IPS-20b (cell line): ENCODE data around the gene MROH9.

ENCODE experiments used
- H3K27ac ChIP-seq: one replicate; pipeline ENCODE4 v1.5.1; 2013; ENCODE audit warnings: low read length
- H3K27me3 ChIP-seq: 2 replicates; pipeline ENCODE4 v1.6.1; 2013; ENCODE audit warnings: mild to moderate bottlenecking, low read length, inconsistent platforms; ENCODE audit not compliant: insufficient read depth
- H3K36me3 ChIP-seq: 2 replicates; pipeline ENCODE4 v1.6.1; 2013; ENCODE audit warnings: low read depth, mild to moderate bottlenecking, inconsistent platforms, low read length, moderate library complexity; ENCODE audit not compliant: insufficient read depth
- H3K4me1 ChIP-seq: 2 replicates; pipeline ENCODE4 v1.6.1; 2013; ENCODE audit warnings: mild to moderate bottlenecking, control low read depth, inconsistent platforms, low read length, moderate library complexity; ENCODE audit not compliant: insufficient read depth
- H3K4me3 ChIP-seq: 2 replicates; pipeline ENCODE4 v1.5.1; 2013; ENCODE audit warnings: mild to moderate bottlenecking, low read length, inconsistent platforms
- H3K9ac ChIP-seq: 2 replicates; pipeline ENCODE4 v1.6.1; 2013; ENCODE audit warnings: low read depth, mild to moderate bottlenecking, inconsistent platforms, low read length, moderate library complexity
- H3K9me3 ChIP-seq: 2 replicates; pipeline ENCODE4 v1.6.1; 2013; ENCODE audit warnings: mild to moderate bottlenecking, low read depth, low read length, inconsistent platforms; ENCODE audit not compliant: insufficient read depth

MROH9 gene

DNA sequence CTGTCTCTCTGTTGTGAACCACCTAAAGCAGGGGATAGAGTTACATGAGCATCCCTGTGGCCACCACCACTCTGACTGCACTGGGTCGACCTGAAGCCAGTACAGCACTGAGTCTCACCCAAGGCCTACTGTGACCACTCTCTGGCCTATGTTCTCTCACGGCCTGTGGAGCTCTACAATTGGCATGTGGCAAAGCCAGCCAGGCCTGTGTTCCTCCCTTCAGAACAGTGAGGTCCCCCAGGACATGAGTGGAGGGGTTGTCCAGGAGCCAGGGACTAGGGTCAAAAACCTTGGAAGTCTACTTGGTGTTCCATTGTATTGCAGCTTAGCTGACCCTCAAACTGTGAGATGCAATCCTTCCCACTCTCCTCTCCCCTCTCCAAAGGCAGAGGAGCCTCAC is 112.7 kb downstream of the MROH9 start:
- Histone ChIP-seq H3K27ac (no peak overlapping the region), H3K36me3 (no peaks in the 10 kb centered on the region), H3K9ac (no peak overlapping the region)

GRCh38 chr1:171052977-171053376 is 117.6 kb downstream of the MROH9 start:
- Histone ChIP-seq H3K4me3 (no peak overlapping the region), H3K9ac (no peak overlapping the region), H3K4me1 (no peaks in the 10 kb centered on the region), H3K27ac (no peak overlapping the region), H3K9me3 (no peaks in the 10 kb centered on the region), H3K27me3 (no peaks in the 10 kb centered on the region), H3K36me3 (no peaks in the 10 kb centered on the region)

More for the DNA sequence above, 112.7 kb downstream of the MROH9 start:
- H3K4me1 ChIP-seq: no peaks in the 10 kb centered on the region
- H3K9me3 ChIP-seq: no peaks in the 10 kb centered on the region
- H3K4me3 ChIP-seq: no peak overlapping the region
- no peaks in the 10 kb centered on the region for H3K27me3 ChIP-seq

- H3K4me1 ChIP-seq: no peaks in the 10 kb centered on the region
- no peaks in the 10 kb centered on the region for H3K36me3 ChIP-seq
- no peaks in the 10 kb centered on the region for H3K9me3 ChIP-seq
- no peaks in the 10 kb centered on the region for H3K27me3 ChIP-seq
- H3K4me3 ChIP-seq: no peak overlapping the region
- no peak overlapping the region for H3K27ac ChIP-seq
- H3K9ac ChIP-seq: no peak overlapping the region
Observed at GRCh38 chr1:171055966-171056643, 120.8 kb downstream of the MROH9 start.

- H3K27ac ChIP-seq: no peak overlapping the region
- H3K9me3 ChIP-seq: no peaks in the 10 kb centered on the region
- H3K4me3 ChIP-seq: no peak overlapping the region
- no peak overlapping the region for H3K9ac ChIP-seq
- no peaks in the 10 kb centered on the region for H3K27me3 ChIP-seq
- no peaks in the 10 kb centered on the region for H3K36me3 ChIP-seq
- H3K4me1 ChIP-seq: no peaks in the 10 kb centered on the region
Observed at GRCh38 chr1:171061425-171062143, 126.2 kb downstream of the MROH9 start.

GRCh38 chr1:171062902-171063301 is 127.6 kb downstream of the MROH9 start:
- H3K9ac ChIP-seq: no peak overlapping the region
- H3K4me3 ChIP-seq: no peak overlapping the region
- no peak overlapping the region for H3K27ac ChIP-seq
- H3K4me1 ChIP-seq: no peaks in the 10 kb centered on the region
- H3K27me3 ChIP-seq: no peaks in the 10 kb centered on the region
- no peaks in the 10 kb centered on the region for H3K36me3 ChIP-seq
- no peaks in the 10 kb centered on the region for H3K9me3 ChIP-seq

DNA sequence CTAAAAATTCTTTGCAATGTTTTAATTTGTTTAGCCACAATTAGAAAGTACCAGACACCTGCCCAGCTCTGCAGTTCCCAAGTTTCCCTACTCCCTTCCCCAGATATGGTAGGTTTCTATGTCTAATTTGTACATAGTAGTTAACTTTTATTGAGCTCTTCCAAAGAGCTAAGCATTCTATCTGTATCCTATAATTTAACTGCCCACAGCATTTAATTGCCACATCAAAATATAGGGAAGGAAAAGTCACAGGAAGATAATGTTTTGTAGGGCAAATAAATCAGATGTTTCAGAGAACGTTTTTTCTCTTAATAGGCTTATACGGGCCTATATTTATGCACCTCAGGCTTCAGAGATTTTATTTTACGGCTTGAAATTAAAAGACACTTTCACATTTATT is 139.7 kb downstream of the MROH9 start:
- no peaks in the 10 kb centered on the region for H3K27me3 ChIP-seq
- no peak overlapping the region for H3K4me3 ChIP-seq
- H3K9me3 ChIP-seq: no peaks in the 10 kb centered on the region
- no peaks in the 10 kb centered on the region for H3K36me3 ChIP-seq
- H3K9ac ChIP-seq: no peak overlapping the region
- H3K4me1 ChIP-seq: no peaks in the 10 kb centered on the region
- no peak overlapping the region for H3K27ac ChIP-seq

DNA sequence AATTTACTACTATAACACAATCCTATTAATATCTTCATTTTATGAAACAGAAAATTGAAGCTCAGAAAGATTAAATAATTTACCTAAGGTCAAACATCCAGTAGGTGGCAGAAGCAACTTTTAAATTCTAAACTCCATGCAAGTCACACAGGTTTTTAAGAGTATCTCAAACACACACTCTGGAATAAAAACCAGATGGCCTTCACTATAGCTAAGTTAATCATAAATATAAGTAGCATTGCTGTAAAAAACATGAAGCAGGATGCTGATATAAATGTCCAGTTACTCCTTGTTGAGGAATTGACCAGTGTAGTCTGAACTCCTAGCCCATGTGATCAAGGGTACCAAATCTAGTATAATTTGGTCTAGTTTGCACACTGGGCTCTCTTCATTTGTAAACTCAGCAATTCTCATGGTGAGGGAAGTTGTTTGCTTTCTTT is 146.0 kb downstream of the MROH9 start:
- no peak overlapping the region for H3K27ac ChIP-seq
- H3K9ac ChIP-seq: no peak overlapping the region
- H3K4me3 ChIP-seq: no peak overlapping the region
- H3K27me3 ChIP-seq: no peaks in the 10 kb centered on the region
- no peaks in the 10 kb centered on the region for H3K36me3 ChIP-seq
- no peaks in the 10 kb centered on the region for H3K9me3 ChIP-seq
- H3K4me1 ChIP-seq: no peaks in the 10 kb centered on the region

DNA sequence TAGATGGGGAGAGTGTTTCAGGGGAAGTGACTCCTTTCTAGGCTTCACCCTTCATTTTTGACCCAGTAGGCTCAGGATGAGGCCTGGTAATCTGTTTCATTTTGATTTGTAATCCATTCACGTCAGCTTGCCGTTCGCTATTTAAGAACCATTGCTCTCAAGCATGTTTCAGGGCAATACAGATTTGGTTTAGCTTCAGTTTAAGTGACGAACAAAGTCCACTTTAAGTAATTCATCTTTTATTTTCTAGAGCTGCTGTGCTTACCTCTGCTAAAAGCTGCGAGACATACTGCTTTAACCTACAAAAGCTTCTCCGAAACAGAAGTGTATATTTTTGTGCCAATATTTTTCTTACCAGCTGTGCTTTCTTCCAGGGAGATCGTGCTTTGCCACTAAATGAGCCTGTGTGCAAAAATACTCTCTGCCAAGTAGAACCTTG is 146.4 kb downstream of the MROH9 start:
- Histone ChIP-seq H3K4me1 (no peaks in the 10 kb centered on the region), H3K4me3 (no peak overlapping the region), H3K9ac (no peak overlapping the region), H3K9me3 (no peaks in the 10 kb centered on the region), H3K27me3 (no peaks in the 10 kb centered on the region), H3K36me3 (no peaks in the 10 kb centered on the region), H3K27ac (no peak overlapping the region)

- H3K9me3 ChIP-seq: no peaks in the 10 kb centered on the region
- H3K27ac ChIP-seq: no peak overlapping the region
- H3K27me3 ChIP-seq: no peaks in the 10 kb centered on the region
- no peaks in the 10 kb centered on the region for H3K4me1 ChIP-seq
- H3K9ac ChIP-seq: no peak overlapping the region
- no peaks in the 10 kb centered on the region for H3K36me3 ChIP-seq
- no peak overlapping the region for H3K4me3 ChIP-seq
Observed at GRCh38 chr1:171082606-171083005, 147.3 kb downstream of the MROH9 start.

DNA sequence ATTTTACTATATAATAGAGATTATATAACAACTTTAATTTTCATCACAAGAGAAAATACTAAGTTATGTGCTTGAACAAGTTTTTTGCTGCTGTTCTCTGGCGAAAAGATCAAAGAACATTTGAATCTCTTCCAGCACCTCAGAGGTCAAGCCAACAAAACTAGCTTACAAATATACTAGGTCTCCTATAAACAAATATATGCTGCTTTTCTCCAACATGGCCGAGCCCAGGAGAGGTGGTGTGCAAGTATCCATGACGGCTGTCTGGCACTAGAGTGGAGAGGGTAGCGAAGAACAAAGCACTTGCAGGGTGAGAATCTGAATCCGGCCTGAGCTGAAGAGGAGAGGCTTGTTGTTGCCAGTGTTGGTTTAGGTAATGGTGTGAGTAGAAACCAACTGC is 147.9 kb downstream of the MROH9 start:
- Histone ChIP-seq H3K9me3 (no peaks in the 10 kb centered on the region), H3K4me1 (no peaks in the 10 kb centered on the region), H3K27me3 (no peaks in the 10 kb centered on the region), H3K4me3 (no peak overlapping the region), H3K36me3 (no peaks in the 10 kb centered on the region), H3K27ac (no peak overlapping the region), H3K9ac (no peak overlapping the region)

DNA sequence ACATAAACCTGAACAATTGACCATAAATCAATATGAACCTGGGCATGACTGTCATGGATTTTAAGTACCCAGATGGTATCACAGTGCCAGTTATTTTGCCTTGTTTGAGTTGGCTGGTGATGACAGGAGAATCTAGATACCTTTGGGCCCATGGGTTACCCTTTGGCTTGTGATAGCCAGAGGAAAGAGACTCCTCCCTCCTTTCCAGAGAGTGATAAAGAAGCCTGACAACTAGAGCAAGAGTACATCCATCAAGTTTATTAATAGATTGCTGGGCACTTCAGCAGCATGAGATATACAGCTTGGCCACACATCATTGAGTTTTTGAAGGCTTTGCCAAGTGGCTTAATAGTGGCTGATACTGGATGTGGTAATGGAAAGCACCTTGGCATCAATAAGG is 148.8 kb downstream of the MROH9 start:
- H3K4me1 ChIP-seq: no peaks in the 10 kb centered on the region
- H3K27me3 ChIP-seq: no peaks in the 10 kb centered on the region
- H3K9me3 ChIP-seq: no peaks in the 10 kb centered on the region
- no peak overlapping the region for H3K4me3 ChIP-seq
- H3K36me3 ChIP-seq: no peaks in the 10 kb centered on the region
- no peak overlapping the region for H3K9ac ChIP-seq
- no peak overlapping the region for H3K27ac ChIP-seq

GRCh38 chr1:171084870-171085269 is 149.5 kb downstream of the MROH9 start:
- H3K4me3 ChIP-seq: no peak overlapping the region

More at GRCh38 chr1:171084870-171085269, 149.5 kb downstream of the MROH9 start:
- Histone ChIP-seq H3K9ac (no peak overlapping the region), H3K9me3 (no peaks in the 10 kb centered on the region), H3K27ac (no peak overlapping the region), H3K27me3 (no peaks in the 10 kb centered on the region), H3K4me1 (no peaks in the 10 kb centered on the region), H3K36me3 (no peaks in the 10 kb centered on the region)
